Lung (tissue), 12 donors: ENCODE measurements around the gene ACSL1. TPM values are rescaled to one million over a fixed set of nuclear protein-coding genes. Genes with fewer than 3 reads are reported as not detected.

Experiments
- ATAC-seq: fragments of 200-7000 bp; cut with Tn5 transposase; one replicate; pipeline ENCODE4 v1.9.1; 2020; ENCODE audit warnings: moderate number of reproducible peaks; ENCODE audit not compliant: insufficient read depth, low FRiP score
- DNase-seq, 3 donors: peaks; one replicate each; pipeline ENCODE4 v3.0.0-alpha.2; 2013 to 2017
- H3K27ac ChIP-seq, 2 donors: one replicate each; pipeline ENCODE4 v1.5.1; 2013; ENCODE audit warnings: mild to moderate bottlenecking in 2 of 2, moderate library complexity in 2 of 2, control low read depth in 1 of 2, inconsistent platforms in 1 of 2, low read depth in 1 of 2, low read length in 1 of 2
- H3K27me3 ChIP-seq, 3 donors: one replicate each; pipeline ENCODE4 v1.5.1; 2013; ENCODE audit warnings: low read length in 2 of 3; ENCODE audit not compliant: control insufficient read depth in 3 of 3, insufficient read depth in 3 of 3
- H3K36me3 ChIP-seq, 4 donors: one replicate each; pipeline ENCODE4 v1.5.1; 2013; ENCODE audit warnings: low read length in 4 of 4, mild to moderate bottlenecking in 1 of 4, moderate library complexity in 1 of 4; ENCODE audit not compliant: control insufficient read depth in 4 of 4, insufficient read depth in 4 of 4
- H3K4me1 ChIP-seq, 5 donors: one replicate each; pipeline ENCODE4 v1.5.1; 2013; ENCODE audit warnings: low read length in 5 of 5, mild to moderate bottlenecking in 2 of 5, moderate library complexity in 1 of 5; ENCODE audit not compliant: control insufficient read depth in 5 of 5, insufficient read depth in 5 of 5
- H3K4me3 ChIP-seq: one replicate; pipeline ENCODE4 v1.5.1; 2013; ENCODE audit warnings: mild to moderate bottlenecking, control low read depth, moderate library complexity
- H3K9ac ChIP-seq, 2 donors: one replicate each; pipeline ENCODE4 v1.5.1; 2013; ENCODE audit warnings: low read length in 2 of 2, control low read depth in 1 of 2; ENCODE audit not compliant: insufficient read depth in 1 of 2
- H3K9me3 ChIP-seq, 4 donors: one replicate each; pipeline ENCODE4 v1.5.1; 2013; ENCODE audit warnings: low read length in 3 of 4, mild to moderate bottlenecking in 1 of 4, moderate library complexity in 1 of 4; ENCODE audit not compliant: control insufficient read depth in 4 of 4, insufficient read depth in 3 of 4
- WGBS, 2 donors: extraction: QIAGEN DNeasy Blood & Tissue Kit; methylation state at CpG; one replicate each; pipeline ENCODE4 v1.1.7; 2013; 5-methylcytosine and 5-hydroxymethylcytosine counted together
- polyA plus RNA-seq, 2 donors: library from polyadenylated mRNA; stranded (reverse); fragments of 200-250 nt; gene quantifications; one replicate each; pipeline ENCODE4 v1.2.1, GENCODE V29; 2013
- total RNA-seq, 2 donors: library from RNA; depleted of rRNA in 1 of 2; stranded (reverse); fragments of >200 nt in 1 of 2; gene quantifications; one replicate each; pipeline ENCODE4 v1.2.1, GENCODE V29; 2014 to 2021
- TF ChIP-seq, protein P1 (sequence below): IDR thresholded peaks from 2 replicates; pipeline ENCODE4 v1.5.1; 2012; ENCODE audit warnings: mild to moderate bottlenecking; ENCODE audit errors: control extremely low read depth, extremely low read depth
- donor health status: control.
- donor health status: control.
- donor health status: Bipolar disorder and iron deficiency.
- donor health status: healthy.
- donor health status: DM: yes; HTN: yes; CAD: no.

Gene ACSL1
- total and polyA plus RNA-seq, 4 donors = 89.5 to 731 (median 188) TPM

DNA sequence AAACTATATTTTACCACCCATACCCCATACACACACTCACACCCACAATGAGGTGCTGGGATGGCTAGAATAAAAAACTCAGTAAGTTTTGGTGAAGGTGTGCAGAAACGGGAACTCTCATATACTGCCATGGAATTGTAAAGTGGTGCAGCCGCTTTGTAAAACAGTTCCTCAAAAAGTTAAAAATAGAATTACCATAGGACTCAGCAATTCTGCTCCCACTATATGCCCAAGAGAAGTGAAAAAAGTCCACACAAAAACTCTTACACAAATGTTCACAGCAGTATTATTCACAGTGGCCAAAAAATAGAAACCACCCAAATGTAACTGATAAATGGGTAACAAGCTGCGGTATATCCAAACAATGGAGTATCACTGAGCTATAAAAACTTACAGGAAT is 98.3 kb downstream of the ACSL1 start:
- Histone ChIP-seq H3K27me3 (no peaks in the 10 kb centered on the region), H3K9ac (no peak overlapping the region), H3K4me1 (peaks cover 0 to 6% (median 0%) of the 10 kb centered on the region in 5 donors), H3K36me3 (peaks cover 0 to 26% (median 9%) of the 10 kb centered on the region in 4 donors), H3K4me3 (no peak overlapping the region), H3K27ac (no peak overlapping the region), H3K9me3 (no peaks in the 10 kb centered on the region)
- 70 to 88% methylated on average over 3 of the region's 3 CpGs for WGBS, 2 donors
- ATAC-seq = no peak
- no peak for DNase-seq
- TF ChIP-seq, protein P1, sequence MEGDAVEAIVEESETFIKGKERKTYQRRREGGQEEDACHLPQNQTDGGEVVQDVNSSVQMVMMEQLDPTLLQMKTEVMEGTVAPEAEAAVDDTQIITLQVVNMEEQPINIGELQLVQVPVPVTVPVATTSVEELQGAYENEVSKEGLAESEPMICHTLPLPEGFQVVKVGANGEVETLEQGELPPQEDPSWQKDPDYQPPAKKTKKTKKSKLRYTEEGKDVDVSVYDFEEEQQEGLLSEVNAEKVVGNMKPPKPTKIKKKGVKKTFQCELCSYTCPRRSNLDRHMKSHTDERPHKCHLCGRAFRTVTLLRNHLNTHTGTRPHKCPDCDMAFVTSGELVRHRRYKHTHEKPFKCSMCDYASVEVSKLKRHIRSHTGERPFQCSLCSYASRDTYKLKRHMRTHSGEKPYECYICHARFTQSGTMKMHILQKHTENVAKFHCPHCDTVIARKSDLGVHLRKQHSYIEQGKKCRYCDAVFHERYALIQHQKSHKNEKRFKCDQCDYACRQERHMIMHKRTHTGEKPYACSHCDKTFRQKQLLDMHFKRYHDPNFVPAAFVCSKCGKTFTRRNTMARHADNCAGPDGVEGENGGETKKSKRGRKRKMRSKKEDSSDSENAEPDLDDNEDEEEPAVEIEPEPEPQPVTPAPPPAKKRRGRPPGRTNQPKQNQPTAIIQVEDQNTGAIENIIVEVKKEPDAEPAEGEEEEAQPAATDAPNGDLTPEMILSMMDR = no peak

DNA sequence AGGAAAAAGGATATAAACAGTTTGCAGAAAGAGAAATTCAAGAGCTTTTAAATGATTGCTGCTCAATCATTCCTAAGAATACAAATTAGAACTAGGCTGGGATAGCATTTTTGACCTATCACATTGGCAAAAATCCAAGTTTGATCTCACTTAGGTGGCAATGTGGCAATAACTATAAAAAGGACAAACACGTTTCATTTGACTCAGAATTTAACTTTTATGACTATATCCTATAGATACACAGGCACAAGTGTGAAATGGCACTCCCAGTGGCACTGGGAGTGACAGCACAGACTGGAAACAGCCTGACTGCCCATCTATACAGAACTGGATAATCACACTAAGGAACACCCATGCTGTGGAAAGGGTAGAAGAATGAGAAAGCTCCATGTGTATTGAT is 103.0 kb downstream of the ACSL1 start:
- H3K27me3 ChIP-seq = no peaks in the 10 kb centered on the region
- TF ChIP-seq, protein P1 = no peak
- H3K4me3 ChIP-seq = no peak overlapping the region
- peaks cover 0 to 11% (median 0%) of the 10 kb centered on the region in 4 donors for H3K9me3 ChIP-seq
- WGBS, 2 donors = 45 to 76% methylated on average over 1 of the region's 1 CpG
- DNase-seq (no peak), ATAC-seq (no peak)
- no peak overlapping the region for H3K27ac ChIP-seq
- no peaks in the 10 kb centered on the region for H3K4me1 ChIP-seq
- no peak overlapping the region for H3K9ac ChIP-seq
- H3K36me3 ChIP-seq = peaks cover 0 to 17% (median 5%) of the 10 kb centered on the region in 4 donors

DNA sequence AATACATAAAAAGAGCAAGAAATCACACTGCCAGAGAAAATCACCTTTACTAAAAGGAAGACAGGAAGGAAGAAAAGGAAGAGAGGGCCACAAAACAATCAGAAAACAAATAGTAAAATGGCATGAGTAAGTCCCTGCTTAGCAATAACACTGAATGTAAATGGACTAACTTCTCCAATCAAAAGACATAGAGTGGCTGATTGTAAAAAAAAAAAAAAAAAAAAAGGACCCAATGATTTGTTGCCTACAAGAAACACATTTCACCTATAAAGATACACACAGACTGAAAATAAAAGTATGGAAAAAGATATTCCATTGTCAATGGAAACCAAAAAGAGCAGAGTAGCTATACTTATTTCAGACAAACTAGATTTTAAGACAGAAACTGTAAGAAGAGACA is 104.5 kb downstream of the ACSL1 start:
- ATAC-seq (no peak), DNase-seq (no peak)
- TF ChIP-seq, protein P1 = no peak
- peaks cover 0 to 9% (median 4%) of the 10 kb centered on the region in 4 donors for H3K36me3 ChIP-seq
- H3K9ac ChIP-seq = no peak overlapping the region
- no peak overlapping the region for H3K4me3 ChIP-seq
- peaks cover 0 to 11% (median 0%) of the 10 kb centered on the region in 4 donors for H3K9me3 ChIP-seq
- H3K27ac ChIP-seq = no peak overlapping the region
- H3K27me3 ChIP-seq = no peaks in the 10 kb centered on the region
- H3K4me1 ChIP-seq = no peaks in the 10 kb centered on the region

DNA sequence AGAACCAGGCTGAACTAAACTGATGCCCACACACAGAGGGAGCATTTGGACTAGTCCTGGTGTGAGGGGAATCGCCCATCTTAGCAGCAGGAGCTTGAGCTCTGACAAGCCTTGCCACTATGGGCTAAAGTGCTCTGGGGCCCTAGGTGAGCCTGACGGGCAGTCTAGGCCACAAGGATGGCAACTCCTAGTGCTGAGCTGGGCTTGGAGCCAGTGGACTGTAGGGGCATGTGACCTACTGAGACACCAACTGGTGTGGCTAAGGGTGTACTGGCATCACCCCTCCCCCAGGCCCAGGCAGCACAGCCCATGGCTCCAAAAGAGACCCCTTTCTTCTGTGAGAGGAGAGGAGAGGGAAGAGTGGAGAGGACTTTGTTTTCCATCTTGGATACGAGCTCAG is 106.4 kb downstream of the ACSL1 start:
- Histone ChIP-seq H3K27me3 (no peaks in the 10 kb centered on the region), H3K27ac (no peak overlapping the region), H3K36me3 (peaks cover 0 to 9% (median 2%) of the 10 kb centered on the region in 4 donors), H3K4me3 (no peak overlapping the region), H3K9me3 (peaks cover 0 to 11% (median 0%) of the 10 kb centered on the region in 4 donors), H3K4me1 (no peaks in the 10 kb centered on the region), H3K9ac (no peak overlapping the region)
- TF ChIP-seq, protein P1 = no peak
- 83 to 96% methylated on average over 3 of the region's 3 CpGs for WGBS, 2 donors
- DNase-seq (no peak), ATAC-seq (no peak)
